HepG2 (cell line): ENCODE measurements around the gene TMEM14A. TPM values are rescaled to one million over a fixed set of nuclear protein-coding genes. Genes with fewer than 3 reads are reported as not detected.

ENCODE experiments used
- ATF7-NPFF ChIP-seq: sonication (generic); formaldehyde crosslinking; IDR thresholded peaks from 2 replicates; pipeline ENCODE4 v1.8.1; 2023; ENCODE audit warnings: mild to moderate bottlenecking, low read depth, missing genetic modification reagents, moderate library complexity
- ATRX ChIP-seq: sonication (generic); formaldehyde crosslinking; IDR thresholded peaks from 2 replicates; pipeline ENCODE4 v1.4.0; 2020; ENCODE audit warnings: missing genetic modification reagents, borderline replicate concordance
- CENPX ChIP-seq: sonication (generic); formaldehyde crosslinking; IDR thresholded peaks from 2 replicates; pipeline ENCODE4 v1.9.0; 2021; ENCODE audit warnings: mild to moderate bottlenecking, missing genetic modification reagents, moderate library complexity
- EHMT2 ChIP-seq: fragments of 200-600 bp; sonication (generic); IDR thresholded peaks from 2 replicates; pipeline ENCODE4 v1.7.0; 2017; ENCODE audit warnings: antibody characterized with exemption, low read depth, low read length, borderline replicate concordance
- GABPA ChIP-seq, 2 experiments: IDR thresholded peaks; 2 replicates each; pipeline ENCODE4 v1.6.1; 2011 to 2016; ENCODE audit warnings: low read depth in 2 of 2, low read length in 1 of 2, missing biosample characterization in 1 of 2, missing genetic modification characterization in 1 of 2
- HNRNPLL ChIP-seq: fragments of 200-400 bp; formaldehyde crosslinking; IDR thresholded peaks from 2 replicates; pipeline ENCODE4 v1.6.1; 2017; ENCODE audit warnings: mild to moderate bottlenecking, low read depth, low read length; ENCODE audit not compliant: poor library complexity, severe bottlenecking
- JUN ChIP-seq: sonication (generic); formaldehyde crosslinking; IDR thresholded peaks from 2 replicates; pipeline ENCODE4 v1.4.0; 2020; ENCODE audit warnings: mild to moderate bottlenecking, missing genetic modification reagents
- KDM5B ChIP-seq: sonication (generic); formaldehyde crosslinking; IDR thresholded peaks from 2 replicates; pipeline ENCODE4 v1.4.0; 2020; ENCODE audit warnings: missing genetic modification reagents, mild to moderate bottlenecking, borderline replicate concordance
- MBNL3 ChIP-seq: fragments of 250-450 bp; sonication (Bioruptor Pico); conservative IDR thresholded peaks from 2 replicates; pipeline ENCODE4 v1.8.0; 2022; ENCODE audit warnings: mild to moderate bottlenecking, inconsistent platforms
- NR1H2 ChIP-seq: sonication (generic); formaldehyde crosslinking; IDR thresholded peaks from 2 replicates; pipeline ENCODE4 v1.8.1; 2022; ENCODE audit warnings: low read depth, missing genetic modification reagents, borderline replicate concordance
- NR2F6 ChIP-seq, 2 experiments: IDR thresholded peaks; 2 replicates each; pipeline ENCODE4 v1.6.1; 2016; ENCODE audit warnings: antibody characterized with exemption in 1 of 2, mild to moderate bottlenecking in 1 of 2
- RFX1 ChIP-seq: fragments of 450-650 bp; IDR thresholded peaks from 2 replicates; pipeline ENCODE4 v1.6.1; 2017
- YY1 ChIP-seq: IDR thresholded peaks from 2 replicates; pipeline ENCODE4 v1.6.1; 2011; ENCODE audit warnings: low read length, low read depth, moderate library complexity, mild to moderate bottlenecking; ENCODE audit not compliant: insufficient read depth, insufficient replicate concordance
- ZNF367 ChIP-seq: sonication (generic); formaldehyde crosslinking; IDR thresholded peaks from 2 replicates; pipeline ENCODE4 v1.4.0; 2020; ENCODE audit warnings: missing genetic modification reagents, borderline replicate concordance
- ZNF510 ChIP-seq: sonication (generic); formaldehyde crosslinking; IDR thresholded peaks from 2 replicates; pipeline ENCODE4 v1.4.0; 2020; ENCODE audit warnings: low read depth, mild to moderate bottlenecking, missing genetic modification reagents
- ZNF547 ChIP-seq: sonication (generic); formaldehyde crosslinking; IDR thresholded peaks from 2 replicates; pipeline ENCODE4 v1.5.1; 2020; ENCODE audit warnings: mild to moderate bottlenecking, missing genetic modification reagents
- ZNF660 ChIP-seq: sonication (generic); formaldehyde crosslinking; IDR thresholded peaks from 2 replicates; pipeline ENCODE4 v1.5.1; 2020; ENCODE audit warnings: mild to moderate bottlenecking, low read depth, missing genetic modification reagents, borderline replicate concordance
- ZNF749 ChIP-seq: sonication (generic); formaldehyde crosslinking; IDR thresholded peaks from 2 replicates; pipeline ENCODE4 v1.8.0; 2022; ENCODE audit warnings: mild to moderate bottlenecking, missing genetic modification reagents, moderate library complexity, borderline replicate concordance
- ZSCAN9 ChIP-seq: IDR thresholded peaks from 2 replicates; pipeline ENCODE4 v1.6.1; 2016; ENCODE audit warnings: borderline replicate concordance
- polyA plus RNA-seq, 8 experiments: library from polyadenylated mRNA; depleted of rRNA in 3 of 8; stranded (reverse) in 7 of 8; unstranded in 1 of 8; fragments of >200 nt; fragmentation: Illumina TruSeq in 4 of 8; extraction: Trizol in 4 of 8; gene quantifications; 2 replicates each; pipeline versions ENCODE4 v1.2.1 to v1.2.3, GENCODE V29; 2011 to 2016; ENCODE audit warnings: low read depth in 4 of 8, missing spikeins in 1 of 8, mixed read lengths in 1 of 8; ENCODE audit not compliant: insufficient read depth in 1 of 8
- total RNA-seq, 5 experiments: library from RNA; depleted of rRNA; stranded (reverse); fragments of >200 nt; fragmentation: Illumina TruSeq; extraction: Trizol; gene quantifications; 2 replicates each; pipeline ENCODE4 v1.2.3, GENCODE V29; 2016; ENCODE audit warnings: low read depth in 1 of 5
- TF ChIP-seq, protein P1 (sequence below), 2 experiments: sonication (generic) in 1 of 2; formaldehyde crosslinking in 1 of 2; IDR thresholded peaks; 2 replicates each; pipeline versions ENCODE4 v1.4.0 to v1.6.1; 2016 to 2020; ENCODE audit warnings: borderline replicate concordance in 1 of 2, low read depth in 1 of 2, mild to moderate bottlenecking in 1 of 2, missing genetic modification reagents in 1 of 2
- TF ChIP-seq, protein P2 (sequence below): sonication (generic); formaldehyde crosslinking; IDR thresholded peaks from 2 replicates; pipeline ENCODE4 v1.5.0; 2020; ENCODE audit warnings: missing genetic modification reagents, mild to moderate bottlenecking, borderline replicate concordance
- TF ChIP-seq, protein P3 (sequence below): sonication (generic); formaldehyde crosslinking; IDR thresholded peaks from 2 replicates; pipeline ENCODE4 v1.5.0; 2020; ENCODE audit warnings: missing genetic modification reagents

The TMEM14A gene
- total and polyA plus RNA-seq, 2 of the 13 experiments (the other 11 are each of a cell fraction or from before 2014, with no cell fraction given), result 24.6 to 73.7 TPM

DNA sequence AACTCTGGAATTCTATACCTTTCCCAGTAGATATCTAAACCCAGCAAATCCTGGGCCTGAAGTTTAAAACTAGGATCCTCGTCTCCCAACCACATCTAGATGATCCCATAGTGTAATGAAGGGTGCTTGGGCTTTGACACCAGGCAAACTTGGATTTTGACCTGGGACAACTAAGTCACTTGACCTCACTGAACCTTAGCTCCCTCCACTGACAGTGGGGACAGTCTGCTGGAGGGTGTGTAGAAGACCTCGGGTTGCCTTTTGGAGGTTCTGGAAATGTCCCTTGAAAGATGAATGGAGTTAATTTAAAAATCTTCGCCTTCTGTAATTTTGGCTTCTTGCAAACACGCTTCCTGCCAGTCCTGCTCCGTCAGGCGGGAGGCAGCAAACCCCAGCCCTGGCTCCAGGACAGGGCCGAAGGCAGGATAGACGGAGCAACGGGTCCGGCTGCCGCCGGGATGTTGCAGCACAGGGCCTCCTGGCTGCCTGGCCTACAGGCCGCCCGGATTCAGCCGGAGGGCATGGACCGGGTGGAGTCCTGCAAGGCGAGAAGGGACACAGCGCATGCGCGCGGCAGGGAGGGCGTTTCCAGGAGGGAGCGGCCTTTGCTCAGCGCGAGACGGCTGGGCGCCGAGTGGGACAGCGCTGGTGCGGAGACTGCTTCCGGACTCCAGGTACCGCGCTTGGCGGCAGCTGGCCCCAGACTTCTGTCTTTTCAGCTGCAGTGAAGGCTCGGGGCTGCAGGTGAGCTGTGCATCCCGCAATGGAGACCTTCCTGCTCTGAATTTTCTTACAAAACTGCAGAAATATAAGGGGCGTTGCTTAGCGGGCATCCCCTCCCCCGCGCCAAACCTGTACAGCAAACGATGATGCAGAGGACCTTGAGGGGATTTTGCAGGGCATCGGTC is at the start of gene TMEM14A (continued):
- TF ChIP-seq ATRX (CRISPR knock-in tag) (no peak), NR2F6 (IDR thresholded peaks at IDR 0.05) (peak; percentile 76), NR2F6 (CRISPR knock-in tag; IDR thresholded peaks at IDR 0.05) (peak; percentile 59; the same call in 1 of the 2 replicates), CENPX (no peak), EHMT2 (no peak), JUN (CRISPR knock-in tag) (no peak), ZNF510 (no peak), ATF7-NPFF (peak; percentile 91; the same call in 1 of the 2 replicates), RFX1 (no peak), GABPA (IDR thresholded peaks at IDR 0.05; ENCODE audit: low read depth, low read length) (no peak), GABPA (CRISPR knock-in tag; IDR thresholded peaks at IDR 0.05; ENCODE audit: low read depth) (peak; percentile 44), YY1 (peak; percentile 58), KDM5B (CRISPR knock-in tag) (peak; percentile 98; the same call in 1 of the 2 replicates), ZNF367 (no peak), ZNF660 (CRISPR knock-in tag) (no peak), ZNF547 (CRISPR knock-in tag) (peak; percentile 61; the same call in 1 of the 2 replicates), HNRNPLL (peak; percentile 92), ZSCAN9 (CRISPR knock-in tag) (peak; percentile 87), NR1H2 (CRISPR knock-in tag) (no peak), MBNL3 (CRISPR knock-in tag) (no peak), ZNF749 (CRISPR knock-in tag) (no peak)
- TF ChIP-seq, protein P1, sequence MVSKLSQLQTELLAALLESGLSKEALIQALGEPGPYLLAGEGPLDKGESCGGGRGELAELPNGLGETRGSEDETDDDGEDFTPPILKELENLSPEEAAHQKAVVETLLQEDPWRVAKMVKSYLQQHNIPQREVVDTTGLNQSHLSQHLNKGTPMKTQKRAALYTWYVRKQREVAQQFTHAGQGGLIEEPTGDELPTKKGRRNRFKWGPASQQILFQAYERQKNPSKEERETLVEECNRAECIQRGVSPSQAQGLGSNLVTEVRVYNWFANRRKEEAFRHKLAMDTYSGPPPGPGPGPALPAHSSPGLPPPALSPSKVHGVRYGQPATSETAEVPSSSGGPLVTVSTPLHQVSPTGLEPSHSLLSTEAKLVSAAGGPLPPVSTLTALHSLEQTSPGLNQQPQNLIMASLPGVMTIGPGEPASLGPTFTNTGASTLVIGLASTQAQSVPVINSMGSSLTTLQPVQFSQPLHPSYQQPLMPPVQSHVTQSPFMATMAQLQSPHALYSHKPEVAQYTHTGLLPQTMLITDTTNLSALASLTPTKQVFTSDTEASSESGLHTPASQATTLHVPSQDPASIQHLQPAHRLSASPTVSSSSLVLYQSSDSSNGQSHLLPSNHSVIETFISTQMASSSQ (IDR thresholded peaks at IDR 0.05; ENCODE audit: low read depth), result no peak
- TF ChIP-seq, protein P1 (CRISPR knock-in tag; IDR thresholded peaks at IDR 0.05; ENCODE audit: borderline replicate concordance), result peak; percentile 41; the same call in 1 of the 2 replicates
- TF ChIP-seq, protein P2, sequence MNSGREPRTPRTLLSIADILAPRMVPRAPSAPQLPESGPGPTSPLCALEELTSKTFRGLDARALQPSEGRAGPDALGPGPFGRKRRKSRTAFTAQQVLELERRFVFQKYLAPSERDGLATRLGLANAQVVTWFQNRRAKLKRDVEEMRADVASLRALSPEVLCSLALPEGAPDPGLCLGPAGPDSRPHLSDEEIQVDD (CRISPR knock-in tag), result no peak
- TF ChIP-seq, protein P3, sequence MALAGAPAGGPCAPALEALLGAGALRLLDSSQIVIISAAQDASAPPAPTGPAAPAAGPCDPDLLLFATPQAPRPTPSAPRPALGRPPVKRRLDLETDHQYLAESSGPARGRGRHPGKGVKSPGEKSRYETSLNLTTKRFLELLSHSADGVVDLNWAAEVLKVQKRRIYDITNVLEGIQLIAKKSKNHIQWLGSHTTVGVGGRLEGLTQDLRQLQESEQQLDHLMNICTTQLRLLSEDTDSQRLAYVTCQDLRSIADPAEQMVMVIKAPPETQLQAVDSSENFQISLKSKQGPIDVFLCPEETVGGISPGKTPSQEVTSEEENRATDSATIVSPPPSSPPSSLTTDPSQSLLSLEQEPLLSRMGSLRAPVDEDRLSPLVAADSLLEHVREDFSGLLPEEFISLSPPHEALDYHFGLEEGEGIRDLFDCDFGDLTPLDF (CRISPR knock-in tag), result peak; percentile 83; the same call in 1 of the 2 replicates
